ENCODE results near the gene XXYLT1.
A peak's percentile ranks its signal among the peaks of the same experiment; 100 is the strongest.
"Not testable (repeated sequence)": the region's sequence is repeated elsewhere in the genome, so short reads cannot be mapped to it uniquely, and the experiment has no call there.

Gene XXYLT1

DNA sequence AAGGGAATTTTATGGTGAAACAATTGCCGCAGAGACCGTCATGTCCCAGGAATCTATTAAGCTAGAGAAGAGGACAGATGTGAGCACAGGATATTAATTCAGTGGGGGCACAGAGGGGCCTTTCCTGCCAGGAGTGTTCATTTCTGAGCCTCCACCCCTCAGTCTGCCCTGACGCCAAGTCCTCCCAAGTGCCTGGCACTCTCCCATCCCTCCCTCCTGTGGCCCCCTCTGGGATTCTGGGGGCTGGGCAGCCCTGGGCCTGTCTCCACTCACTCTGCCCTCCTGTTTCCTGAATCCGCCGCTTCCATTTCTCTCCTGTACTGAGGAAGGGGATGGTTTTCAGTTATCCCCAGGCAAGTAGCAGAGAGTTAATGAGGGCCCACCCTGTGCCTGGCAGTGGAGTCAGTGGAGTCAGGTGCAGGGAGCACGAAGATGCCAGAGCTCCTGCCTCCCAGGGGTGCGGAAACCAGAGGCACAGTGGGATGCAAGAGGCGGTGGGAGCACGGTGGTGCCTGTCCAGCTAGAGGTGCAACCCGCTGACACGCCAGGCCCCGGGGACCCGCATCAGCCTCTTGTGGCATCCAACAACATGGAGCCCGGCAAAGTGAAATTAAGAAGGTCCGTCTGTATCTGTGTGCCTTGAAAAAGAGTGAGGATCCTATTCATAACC, 212.5 kb downstream of the XXYLT1 start:
- DNase-seq: no peak

DNA sequence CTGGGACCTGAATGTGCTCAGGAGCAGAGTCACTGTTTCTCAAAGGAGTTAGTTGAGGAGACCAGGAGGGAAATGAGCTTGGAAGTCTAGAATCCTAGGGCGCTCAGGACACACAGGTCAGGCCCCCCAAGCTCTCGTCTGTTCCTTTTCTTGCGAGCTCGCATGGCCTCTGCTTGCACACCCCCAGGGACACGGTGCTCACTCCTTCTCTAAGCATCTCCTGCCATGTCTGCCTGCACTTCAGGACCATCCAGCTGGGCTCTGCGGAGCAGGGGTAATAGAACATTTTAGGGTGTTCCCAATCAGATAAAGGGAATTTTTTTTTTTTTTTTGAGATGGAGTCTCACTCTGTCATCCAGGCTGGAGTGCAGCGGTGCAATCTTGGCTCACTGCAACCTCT, 213.2 kb downstream of the XXYLT1 start:
- no peak for DNase-seq

DNA sequence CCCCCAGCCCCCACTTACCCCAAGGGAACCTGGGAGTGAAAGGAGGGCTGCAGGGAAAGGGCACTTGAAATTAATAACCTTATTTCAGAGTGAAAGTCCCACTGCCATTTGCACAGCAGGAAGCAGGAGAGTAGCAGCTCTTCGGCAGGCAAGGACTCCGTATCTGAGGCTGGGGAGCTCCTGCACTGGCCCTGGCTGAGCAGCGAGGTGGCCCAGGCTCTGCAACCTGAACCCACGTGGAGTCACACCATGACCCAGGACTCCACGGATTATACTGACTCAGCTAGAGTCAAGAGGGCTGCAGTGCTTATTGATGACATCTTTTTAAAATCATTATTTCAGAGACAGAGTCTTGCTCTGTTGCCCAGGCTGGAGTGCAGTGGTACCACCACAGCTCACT, 214.5 kb downstream of the XXYLT1 start:
- DNase-seq: no peak

GRCh38 chr3:195054311-195054710, 216.6 kb downstream of the XXYLT1 start:
- no peak for DNase-seq

GRCh38 chr3:195052939-195053338, 218.0 kb downstream of the XXYLT1 start:
- no peak for DNase-seq

DNA sequence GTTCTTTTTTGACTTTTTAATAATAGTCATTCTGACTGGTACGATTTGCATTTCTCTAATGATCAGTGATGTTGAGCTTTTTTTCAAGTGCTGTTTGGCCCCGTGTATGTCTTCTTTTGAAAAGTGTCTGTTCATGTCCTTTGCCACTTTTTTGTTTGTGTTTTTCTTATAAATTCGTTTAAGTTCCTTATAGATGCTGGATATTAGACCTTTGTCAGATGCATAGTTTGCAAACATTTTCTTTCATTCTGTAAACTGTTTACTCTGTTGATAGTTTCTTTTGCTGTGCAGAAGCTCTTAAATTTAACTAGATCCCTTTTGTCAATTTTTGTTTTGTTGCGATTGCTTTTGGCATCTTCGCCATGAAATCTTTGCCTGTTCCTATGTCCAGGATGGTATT, 220.7 kb downstream of the XXYLT1 start:
- DNase-seq: not testable (repeated sequence)

- no peak for DNase-seq
These were observed 222.7 kb downstream of the XXYLT1 start for GRCh38 chr3:195048059-195048905.

DNA sequence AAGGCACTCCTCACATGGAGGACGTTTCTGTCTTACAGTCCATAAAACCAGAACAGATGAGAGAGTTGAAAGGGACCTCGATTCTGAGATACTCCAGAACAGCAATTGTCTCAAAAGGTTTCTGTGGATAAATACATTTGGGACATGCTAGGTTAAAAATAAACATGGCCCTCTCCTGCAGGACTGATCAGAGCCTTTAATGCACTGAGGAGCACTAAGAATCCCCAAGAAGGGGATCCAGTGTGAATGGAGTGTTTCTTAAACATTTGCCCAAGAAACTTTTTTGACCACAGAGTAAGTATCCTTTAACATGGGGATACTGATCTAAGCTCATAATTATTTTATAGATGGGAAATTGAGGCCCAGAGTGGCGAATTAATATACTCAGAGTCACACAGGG, 223.4 kb downstream of the XXYLT1 start:
- no peak for DNase-seq

GRCh38 chr3:195046441-195046840, 224.5 kb downstream of the XXYLT1 start:
- no peak for DNase-seq

DNA sequence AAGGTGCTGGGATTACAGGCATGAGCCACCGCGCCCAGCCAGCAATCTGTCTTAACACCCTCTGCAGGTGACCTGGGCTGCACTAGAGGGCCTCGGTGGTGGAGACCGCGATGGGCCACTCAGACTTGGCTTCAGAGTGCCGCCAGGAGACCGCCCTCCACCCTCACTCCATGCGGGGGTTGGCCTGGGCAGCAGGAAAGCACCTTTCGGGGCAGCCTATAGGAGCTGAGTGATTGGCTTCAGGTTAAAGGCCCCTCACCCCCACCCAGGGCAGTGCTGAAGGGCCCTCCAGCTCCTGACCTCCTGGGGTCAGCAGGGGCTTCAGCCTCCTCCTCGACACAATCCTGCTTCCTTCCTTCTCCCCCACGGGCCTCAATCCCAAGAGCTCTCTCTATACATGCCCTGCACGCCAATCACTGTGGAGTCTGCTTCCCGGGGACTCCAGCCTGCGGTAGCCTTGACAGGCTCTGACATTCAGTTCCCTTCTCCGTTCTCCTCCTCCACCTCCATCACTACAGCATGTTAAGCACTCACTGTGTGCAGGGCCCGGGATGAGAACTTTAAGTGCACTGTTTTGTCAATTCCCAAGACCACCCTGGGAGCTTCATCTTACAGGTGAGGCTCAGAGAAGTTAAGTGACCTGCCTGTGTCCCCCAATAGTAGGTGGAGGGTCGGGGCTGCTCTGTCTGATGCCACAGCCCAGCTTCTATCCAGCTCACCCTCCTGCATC, 225.3 kb downstream of the XXYLT1 start:
- no peak for DNase-seq

- DNase-seq: no peak
These were observed 226.5 kb downstream of the XXYLT1 start for GRCh38 chr3:195044411-195044810.

DNA sequence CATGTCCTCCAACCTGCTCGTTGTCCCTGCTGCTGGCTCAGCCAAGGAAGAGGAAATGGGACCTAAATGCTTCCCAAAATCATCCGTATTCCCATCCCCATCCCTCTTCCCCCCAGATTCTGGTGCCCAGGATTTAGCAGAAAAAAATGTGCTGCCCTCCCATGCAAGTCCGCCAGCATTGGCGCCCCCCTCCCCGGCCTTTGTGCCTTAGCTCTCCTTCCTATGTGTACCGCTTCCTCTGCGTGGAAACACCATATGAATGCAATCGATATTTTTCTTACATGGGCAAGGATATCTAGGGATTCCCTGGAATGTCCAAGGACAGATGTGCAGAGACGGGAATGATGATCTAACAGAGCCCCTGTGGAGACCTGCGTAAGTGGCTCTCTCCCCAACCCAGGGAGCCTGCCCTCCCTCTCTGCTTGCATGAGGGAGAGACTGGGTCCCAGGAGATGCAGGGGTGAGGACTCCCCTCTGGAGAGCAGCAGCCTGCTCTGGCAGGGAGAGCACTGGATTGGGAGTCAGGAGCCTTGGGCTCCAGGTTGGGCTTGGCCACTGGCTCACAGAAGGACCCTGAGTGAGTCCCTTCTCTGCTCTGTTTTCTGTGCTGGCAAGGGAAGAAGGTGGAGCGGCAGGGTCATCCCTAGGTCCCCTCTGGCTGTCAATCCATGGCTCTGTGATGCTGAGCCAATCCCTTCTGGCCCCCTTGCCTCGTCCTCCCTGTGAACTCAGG, 227.2 kb downstream of the XXYLT1 start:
- DNase-seq: no peak

GRCh38 chr3:195042743-195043606, 228.0 kb downstream of the XXYLT1 start:
- no peak for DNase-seq

DNA sequence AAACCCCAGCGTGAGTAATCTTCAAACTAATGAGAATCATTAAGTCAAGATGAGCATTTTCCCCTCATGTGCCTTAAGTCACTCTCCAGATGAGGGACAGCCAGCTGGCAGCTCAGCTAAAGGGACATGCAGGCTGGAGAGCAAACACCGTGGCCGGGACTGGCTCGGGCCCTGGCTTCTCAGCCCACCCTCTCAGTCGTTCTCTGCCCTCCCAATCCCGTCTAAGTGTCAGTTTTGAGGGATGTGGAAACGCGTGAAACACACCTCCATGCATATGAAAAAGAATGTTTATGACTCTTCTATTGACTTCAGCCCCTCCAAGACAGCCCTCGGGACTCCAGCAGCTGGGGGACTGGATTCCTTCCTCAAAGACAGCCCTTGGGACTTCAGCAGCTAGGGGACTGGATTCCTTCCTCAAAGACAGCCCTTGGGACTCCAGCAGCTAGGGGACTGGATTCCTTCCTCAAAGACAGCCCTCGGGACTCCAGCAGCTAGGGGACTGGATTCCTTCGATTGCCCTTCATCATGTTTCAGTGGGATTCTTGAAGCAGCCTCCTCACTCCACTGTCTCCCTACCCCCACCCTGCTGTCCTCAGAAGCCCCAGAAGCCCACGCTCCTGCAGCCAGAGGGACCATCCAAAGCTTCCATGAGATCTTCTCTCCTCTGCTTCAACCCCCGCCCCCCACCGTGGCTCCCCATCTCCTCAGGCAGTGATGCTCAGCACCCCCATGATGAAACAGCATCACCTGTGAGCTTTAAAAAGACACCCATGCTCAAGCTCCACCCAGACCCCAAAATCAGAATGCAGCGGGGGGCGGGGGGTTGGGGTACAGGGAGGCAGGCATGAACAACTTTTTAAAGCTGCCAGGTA, 228.9 kb downstream of the XXYLT1 start:
- DNase-seq: no peak

DNA sequence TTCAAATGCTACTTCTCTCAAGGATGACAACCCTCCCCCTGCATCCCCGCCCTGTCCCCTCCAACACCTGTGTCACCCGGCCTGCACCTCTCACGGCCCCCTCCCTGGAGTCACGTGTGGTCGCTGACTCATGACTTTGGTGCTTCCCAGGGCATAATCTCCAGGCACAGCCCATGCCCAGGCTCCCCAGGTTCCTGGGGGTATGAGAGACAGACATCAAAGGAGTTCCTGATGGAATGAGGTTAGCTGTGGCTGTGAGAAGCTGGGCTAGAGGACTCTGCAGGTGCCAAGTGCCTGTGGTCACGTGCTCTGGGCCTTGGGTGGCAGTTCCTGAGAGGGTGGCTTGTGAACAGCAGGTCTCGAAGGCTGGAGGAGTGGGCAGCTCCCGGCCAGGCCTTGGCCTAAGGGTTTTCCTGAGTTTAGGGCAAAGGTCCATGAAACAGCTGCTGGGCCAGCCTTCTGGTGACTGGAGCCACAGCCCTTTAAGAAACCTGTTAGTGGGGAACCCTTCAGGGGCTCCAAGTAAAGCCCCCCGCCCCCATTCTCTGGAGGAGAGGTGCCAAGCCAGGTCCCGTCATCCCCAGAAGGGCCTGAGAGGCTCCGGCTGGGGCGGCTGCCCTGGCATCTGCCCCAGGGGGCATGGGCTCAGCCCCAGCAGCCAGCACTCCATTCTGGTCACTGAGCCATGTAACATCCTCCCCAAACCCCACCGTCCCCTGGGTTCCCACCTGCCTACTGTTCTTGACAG, 230.0 kb downstream of the XXYLT1 start:
- no peak for DNase-seq

DNA sequence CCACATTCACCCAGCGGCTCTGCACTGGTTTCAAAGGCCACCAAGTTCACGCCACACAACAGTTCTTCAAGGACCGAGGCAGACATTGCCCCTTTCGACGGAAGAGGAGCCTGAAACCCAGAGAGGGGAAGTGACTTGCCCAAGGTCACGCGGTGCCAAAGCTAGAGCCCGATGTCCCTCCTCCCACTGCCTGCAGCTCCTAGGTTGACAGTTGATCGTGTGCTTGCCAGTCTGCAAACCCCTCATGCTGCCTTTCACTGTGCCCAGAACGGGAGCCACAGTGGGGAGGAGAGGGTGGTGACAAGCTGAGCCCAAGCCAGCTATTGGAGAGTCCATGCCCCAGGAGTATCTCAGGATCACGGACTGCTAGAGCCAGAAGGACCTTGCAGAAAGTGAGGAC, 230.9 kb downstream of the XXYLT1 start:
- peak; percentile 7 for DNase-seq

GRCh38 chr3:195039180-195039843, 231.6 kb downstream of the XXYLT1 start:
- DNase-seq: no peak

DNA sequence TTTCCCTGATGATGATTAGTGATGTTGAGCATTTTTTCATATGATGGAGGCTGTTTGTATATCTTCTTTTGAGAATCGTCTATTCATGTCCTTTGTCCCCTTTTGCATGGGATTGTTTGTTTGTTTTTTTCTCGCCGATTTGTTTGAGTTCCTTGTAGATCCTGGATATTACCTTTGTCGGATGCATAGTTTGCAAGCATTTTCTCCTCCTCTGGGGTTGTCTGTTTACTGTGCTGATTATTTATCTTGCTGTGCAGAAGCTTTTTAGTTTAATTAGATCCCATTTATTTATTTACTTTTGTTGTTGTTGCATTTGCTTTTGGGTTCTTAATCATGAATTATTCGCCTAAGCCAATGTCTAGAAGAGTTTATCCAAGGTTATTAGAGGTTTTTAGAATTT, 232.8 kb downstream of the XXYLT1 start:
- no peak for DNase-seq

- not testable (repeated sequence) for DNase-seq
These were observed 233.4 kb downstream of the XXYLT1 start for GRCh38 chr3:195037586-195037985.

- no peak for DNase-seq
These were observed 234.0 kb downstream of the XXYLT1 start for GRCh38 chr3:195036974-195037373.
